DOHH2 (cell line): ENCODE results near the gene PDE2A.

ENCODE experiments used
- CTCF ChIP-seq: fragments of 200-600 bp; sonication (generic); IDR thresholded peaks from one replicate; pipeline ENCODE4 v1.5.1; 2014; ENCODE audit warnings: antibody characterized with exemption, mild to moderate bottlenecking, low read depth, low read length; ENCODE audit not compliant: poor library complexity, severe bottlenecking
- EZH2phosphoT487 ChIP-seq: fragments of 200-600 bp; sonication (generic); IDR thresholded peaks from 2 replicates; pipeline ENCODE4 v1.6.1; 2017; ENCODE audit warnings: borderline replicate concordance, mild to moderate bottlenecking, antibody characterized with exemption, low read length, moderate library complexity, mixed read lengths

DNA sequence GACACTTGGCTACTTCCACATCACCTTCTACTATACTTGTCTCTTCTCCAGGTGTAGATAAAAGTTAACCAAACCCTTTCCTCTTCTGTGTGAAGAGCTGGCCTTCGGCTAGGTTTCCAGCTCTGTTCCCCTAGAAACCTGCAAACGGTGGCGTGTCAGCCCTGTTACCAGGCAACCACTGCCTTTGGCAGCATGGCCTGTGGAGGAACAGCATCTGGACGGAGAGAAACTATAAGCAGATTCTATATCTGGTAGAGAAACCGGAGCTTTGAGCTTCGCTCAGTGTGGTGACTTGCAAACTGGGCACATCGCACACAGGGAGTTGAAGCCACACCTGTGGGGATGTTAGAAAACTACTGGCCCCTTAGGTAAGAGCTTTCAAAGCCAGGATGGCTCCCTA is 42.1 kb upstream of the PDE2A start:
- TF ChIP-seq CTCF, result no peak
- TF ChIP-seq EZH2phosphoT487, result no peak
